ENCODE data around the gene GUSB. TPM values are rescaled to one million over a fixed set of nuclear protein-coding genes. Genes with fewer than 3 reads are reported as not detected.

GUSB gene
- total and polyA plus RNA-seq, 2 donors from 2014 or later: 60.1 to 61.8 TPM

- no peaks in the 10 kb centered on the region for H3K9me3 ChIP-seq (ENCODE audit: control insufficient read depth in 2 of 3, insufficient read depth in 1 of 3, low read length in 3 of 3)
- H3K4me3 ChIP-seq (ENCODE audit: low read length in 3 of 3): no peak overlapping the region
- H3K27me3 ChIP-seq (ENCODE audit: control insufficient read depth, insufficient read depth, low read length): no peaks in the 10 kb centered on the region
- peak in 1 of 5 donors; percentile 22 for DNase-seq
- intact Hi-C loops (cut with DNase I): no loop called here
- TF ChIP-seq, protein P1, sequence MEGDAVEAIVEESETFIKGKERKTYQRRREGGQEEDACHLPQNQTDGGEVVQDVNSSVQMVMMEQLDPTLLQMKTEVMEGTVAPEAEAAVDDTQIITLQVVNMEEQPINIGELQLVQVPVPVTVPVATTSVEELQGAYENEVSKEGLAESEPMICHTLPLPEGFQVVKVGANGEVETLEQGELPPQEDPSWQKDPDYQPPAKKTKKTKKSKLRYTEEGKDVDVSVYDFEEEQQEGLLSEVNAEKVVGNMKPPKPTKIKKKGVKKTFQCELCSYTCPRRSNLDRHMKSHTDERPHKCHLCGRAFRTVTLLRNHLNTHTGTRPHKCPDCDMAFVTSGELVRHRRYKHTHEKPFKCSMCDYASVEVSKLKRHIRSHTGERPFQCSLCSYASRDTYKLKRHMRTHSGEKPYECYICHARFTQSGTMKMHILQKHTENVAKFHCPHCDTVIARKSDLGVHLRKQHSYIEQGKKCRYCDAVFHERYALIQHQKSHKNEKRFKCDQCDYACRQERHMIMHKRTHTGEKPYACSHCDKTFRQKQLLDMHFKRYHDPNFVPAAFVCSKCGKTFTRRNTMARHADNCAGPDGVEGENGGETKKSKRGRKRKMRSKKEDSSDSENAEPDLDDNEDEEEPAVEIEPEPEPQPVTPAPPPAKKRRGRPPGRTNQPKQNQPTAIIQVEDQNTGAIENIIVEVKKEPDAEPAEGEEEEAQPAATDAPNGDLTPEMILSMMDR (IDR thresholded peaks at IDR 0.05; ENCODE audit: borderline replicate concordance, extremely low read depth, insufficient read depth): no peak
- H3K36me3 ChIP-seq (ENCODE audit: control insufficient read depth in 2 of 3, insufficient read depth in 3 of 3, low read length in 3 of 3): peaks cover 0 to 13% (median 2%) of the 10 kb centered on the region in 3 donors
- H3K4me1 ChIP-seq (ENCODE audit: control insufficient read depth in 2 of 3, insufficient read depth in 2 of 3, low read depth in 1 of 3, low read length in 3 of 3): peaks cover 0 to 4% (median 0%) of the 10 kb centered on the region in 3 donors
- H3K27ac ChIP-seq (ENCODE audit: low read depth in 2 of 2, low read length in 2 of 2): no peak overlapping the region
- no peak overlapping the region for H3K9ac ChIP-seq (ENCODE audit: low read length in 3 of 3)
- no peak for FAIRE-seq
Observed at GRCh38 chr7:65953890-65954450, 28.0 kb downstream of the GUSB start.

- H3K27me3 ChIP-seq (ENCODE audit: control insufficient read depth, insufficient read depth, low read length): no peaks in the 10 kb centered on the region
- H3K4me1 ChIP-seq (ENCODE audit: control insufficient read depth in 2 of 3, insufficient read depth in 2 of 3, low read depth in 1 of 3, low read length in 3 of 3): peaks cover 0 to 4% (median 0%) of the 10 kb centered on the region in 3 donors
- FAIRE-seq (no peak), DNase-seq (no peak)
- no peak overlapping the region for H3K9ac ChIP-seq (ENCODE audit: low read length in 3 of 3)
- no peak overlapping the region for H3K27ac ChIP-seq (ENCODE audit: low read depth in 2 of 2, low read length in 2 of 2)
- TF ChIP-seq, protein P1 (IDR thresholded peaks at IDR 0.05; ENCODE audit: borderline replicate concordance, extremely low read depth, insufficient read depth): no peak
- H3K9me3 ChIP-seq (ENCODE audit: control insufficient read depth in 2 of 3, insufficient read depth in 1 of 3, low read length in 3 of 3): no peaks in the 10 kb centered on the region
- H3K4me3 ChIP-seq (ENCODE audit: low read length in 3 of 3): no peak overlapping the region
- intact Hi-C loops (cut with DNase I): no loop called here
- H3K36me3 ChIP-seq (ENCODE audit: control insufficient read depth in 2 of 3, insufficient read depth in 3 of 3, low read length in 3 of 3): peaks cover 0 to 13% (median 0%) of the 10 kb centered on the region in 3 donors
Observed at GRCh38 chr7:65953001-65953720, 28.9 kb downstream of the GUSB start.

GRCh38 chr7:65951837-65952578, 30.0 kb downstream of the GUSB start:
- Histone ChIP-seq H3K27ac (ENCODE audit: low read depth in 2 of 2, low read length in 2 of 2) (no peak overlapping the region), H3K36me3 (ENCODE audit: control insufficient read depth in 2 of 3, insufficient read depth in 3 of 3, low read length in 3 of 3) (peaks cover 0 to 13% (median 0%) of the 10 kb centered on the region in 3 donors), H3K4me3 (ENCODE audit: low read length in 3 of 3) (no peak overlapping the region), H3K4me1 (ENCODE audit: control insufficient read depth in 2 of 3, insufficient read depth in 2 of 3, low read depth in 1 of 3, low read length in 3 of 3) (peaks cover 0 to 4% (median 0%) of the 10 kb centered on the region in 3 donors), H3K9ac (ENCODE audit: low read length in 3 of 3) (no peak overlapping the region), H3K9me3 (ENCODE audit: control insufficient read depth in 2 of 3, insufficient read depth in 1 of 3, low read length in 3 of 3) (no peaks in the 10 kb centered on the region), H3K27me3 (ENCODE audit: control insufficient read depth, insufficient read depth, low read length) (no peaks in the 10 kb centered on the region)
- FAIRE-seq (no peak), DNase-seq (no peak)
- intact Hi-C loops (cut with DNase I): no loop called here
- TF ChIP-seq, protein P1 (IDR thresholded peaks at IDR 0.05; ENCODE audit: borderline replicate concordance, extremely low read depth, insufficient read depth): no peak
